NCI-H1930 (cell line): Measurements from ENCODE around the gene TBRG1.
"Not testable (repeated sequence)": the region's sequence is repeated elsewhere in the genome, so short reads cannot be mapped to it uniquely, and the experiment has no call there.

Source experiments
- DNase-seq, 2 experiments: peaks; one replicate each; lab custom pipeline; 2025; lab: John Stamatoyannopoulos, UW

Gene TBRG1, protein sequence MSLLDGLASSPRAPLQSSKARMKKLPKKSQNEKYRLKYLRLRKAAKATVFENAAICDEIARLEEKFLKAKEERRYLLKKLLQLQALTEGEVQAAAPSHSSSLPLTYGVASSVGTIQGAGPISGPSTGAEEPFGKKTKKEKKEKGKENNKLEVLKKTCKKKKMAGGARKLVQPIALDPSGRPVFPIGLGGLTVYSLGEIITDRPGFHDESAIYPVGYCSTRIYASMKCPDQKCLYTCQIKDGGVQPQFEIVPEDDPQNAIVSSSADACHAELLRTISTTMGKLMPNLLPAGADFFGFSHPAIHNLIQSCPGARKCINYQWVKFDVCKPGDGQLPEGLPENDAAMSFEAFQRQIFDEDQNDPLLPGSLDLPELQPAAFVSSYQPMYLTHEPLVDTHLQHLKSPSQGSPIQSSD

DNA sequence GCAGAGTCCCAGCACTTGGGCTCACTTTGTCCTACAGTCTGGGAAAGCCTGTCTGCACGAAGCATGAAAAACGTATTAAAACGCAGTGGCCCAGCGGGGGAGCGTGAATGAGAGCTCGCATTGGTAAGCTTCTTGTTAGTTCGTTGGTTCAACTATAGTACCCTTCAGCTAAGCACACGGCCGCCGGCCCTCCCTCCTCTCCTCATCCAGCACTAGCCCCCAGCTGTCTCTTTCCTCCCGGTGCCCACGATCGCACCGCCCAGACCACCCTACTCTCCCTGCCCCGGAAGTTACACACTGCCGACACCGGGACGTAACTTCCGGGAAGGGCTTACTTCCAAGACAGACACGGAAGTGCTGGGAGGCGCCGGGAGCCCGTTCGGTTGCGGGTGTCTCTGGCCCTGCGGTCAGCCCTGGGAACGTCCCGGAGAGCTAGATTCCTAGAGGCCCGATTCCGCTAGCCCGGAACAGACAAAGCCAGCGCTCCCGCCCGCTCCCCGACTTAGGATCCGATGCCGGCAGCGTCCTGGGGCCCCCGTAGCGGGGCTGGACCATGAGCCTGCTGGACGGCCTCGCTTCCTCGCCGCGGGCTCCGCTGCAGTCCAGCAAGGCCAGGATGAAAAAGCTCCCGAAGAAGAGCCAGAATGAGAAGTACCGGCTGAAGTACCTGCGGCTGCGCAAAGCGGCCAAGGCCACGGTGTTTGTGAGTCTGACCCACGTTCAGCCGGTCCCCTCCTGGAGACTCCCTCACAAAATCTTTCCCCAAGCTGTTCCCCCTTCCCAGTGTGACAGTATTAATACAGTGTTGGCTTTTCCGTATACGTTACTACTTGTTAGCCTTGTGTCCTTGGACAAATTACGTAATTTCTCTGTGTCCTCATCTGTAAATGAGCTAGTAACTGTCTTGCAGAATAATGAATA is at the start of gene TBRG1:
TBRG1 (plus strand) TSS at position 334 of the 921 bp plus-strand sequence; CDS start at position 554, 220 bp downstream.
- peak; percentile 72 to 86 for DNase-seq

DNA sequence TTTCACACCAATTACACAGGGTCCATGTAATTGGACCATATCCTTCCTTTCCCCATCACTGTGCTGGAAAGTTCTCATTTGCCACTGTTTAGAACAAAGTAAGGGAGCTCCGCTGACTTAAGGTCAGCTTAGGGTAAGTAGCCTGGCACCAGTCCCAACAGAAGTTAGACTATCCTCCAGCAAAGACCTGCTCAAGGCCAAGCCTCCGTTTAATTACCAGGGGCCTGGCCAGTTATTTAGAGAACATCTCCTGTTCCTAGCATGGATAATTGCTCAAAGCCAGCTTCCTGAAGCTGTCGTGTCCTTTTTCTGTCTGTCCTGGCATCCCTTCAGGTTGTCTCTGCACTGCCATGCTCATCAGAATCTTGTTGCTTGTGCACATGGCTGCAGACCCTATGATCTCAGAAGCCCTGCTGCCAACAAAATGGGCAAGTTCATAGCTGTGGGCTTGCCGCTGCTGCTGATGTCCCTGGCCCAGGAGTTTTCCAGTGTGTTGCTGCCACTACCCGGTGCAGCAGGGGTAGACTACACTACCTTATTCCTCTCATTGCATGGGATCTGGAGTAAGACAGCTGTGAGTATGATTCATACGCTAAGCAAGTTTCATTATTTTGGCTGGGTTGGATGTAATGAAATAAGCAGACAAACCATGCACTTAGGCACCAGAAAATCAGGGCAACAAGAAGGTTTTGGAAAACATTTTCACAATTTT is 44.8 kb upstream of the TBRG1 start:
- DNase-seq, result no peak

DNA sequence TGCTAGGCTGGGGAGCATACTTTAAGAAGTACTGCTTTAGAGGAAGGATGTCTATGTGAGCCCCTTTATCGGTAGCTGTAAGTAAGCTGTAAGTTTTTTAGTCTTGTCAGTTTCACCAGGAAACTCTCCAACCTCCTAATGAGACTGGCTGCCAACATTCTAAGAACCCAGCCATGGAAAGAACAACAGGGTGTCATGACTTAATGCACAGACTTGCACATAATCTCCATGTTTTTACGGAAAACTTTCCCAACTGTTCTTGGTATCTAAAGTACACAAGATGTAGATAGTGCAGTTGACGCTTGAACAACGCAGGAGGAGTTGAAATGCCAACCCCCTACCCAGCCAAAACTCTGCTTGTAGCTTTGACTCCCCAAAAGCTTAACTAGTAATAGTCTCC is 43.9 kb upstream of the TBRG1 start:
- no peak for DNase-seq

DNA sequence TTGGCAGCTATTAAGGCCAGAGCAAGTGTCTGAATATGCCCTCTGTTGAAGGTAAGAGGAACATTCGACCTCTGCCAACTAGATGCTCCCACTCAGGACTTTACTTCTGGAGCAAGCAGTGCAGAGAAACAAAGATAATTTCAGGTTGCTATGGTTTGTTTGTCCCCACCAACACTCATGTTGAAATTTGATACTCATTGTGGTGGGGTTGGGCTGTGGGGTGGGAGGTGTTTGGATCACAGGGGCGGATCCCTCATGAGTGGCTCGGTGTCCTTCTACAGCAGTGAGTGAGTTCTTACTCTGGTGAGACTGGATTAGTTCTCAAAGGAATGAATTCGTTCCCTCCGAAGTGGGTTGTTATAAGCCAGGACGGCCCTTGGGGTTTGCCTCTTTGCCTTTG is 40.8 kb upstream of the TBRG1 start:
- DNase-seq, result no peak

DNA sequence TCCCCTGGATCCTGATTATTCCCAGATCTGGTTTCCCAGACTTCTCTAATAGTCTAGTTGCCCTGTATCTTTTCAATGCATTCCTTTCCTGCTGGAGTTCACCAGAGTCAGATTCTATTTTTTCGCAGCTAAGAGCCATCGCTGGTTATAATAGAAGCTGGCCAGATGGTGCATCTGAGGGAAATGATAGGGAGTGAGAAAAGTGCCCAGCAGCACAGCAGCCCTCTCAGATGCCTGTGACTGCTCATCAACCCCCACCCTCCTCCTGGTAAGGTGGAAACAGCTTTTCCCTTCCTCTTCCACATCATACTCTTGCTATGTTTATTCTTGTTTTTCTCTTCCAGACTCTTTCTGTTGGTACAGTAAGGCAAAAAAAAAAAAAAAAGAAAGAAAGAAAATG is 40.1 kb upstream of the TBRG1 start:
- DNase-seq, result no peak

DNA sequence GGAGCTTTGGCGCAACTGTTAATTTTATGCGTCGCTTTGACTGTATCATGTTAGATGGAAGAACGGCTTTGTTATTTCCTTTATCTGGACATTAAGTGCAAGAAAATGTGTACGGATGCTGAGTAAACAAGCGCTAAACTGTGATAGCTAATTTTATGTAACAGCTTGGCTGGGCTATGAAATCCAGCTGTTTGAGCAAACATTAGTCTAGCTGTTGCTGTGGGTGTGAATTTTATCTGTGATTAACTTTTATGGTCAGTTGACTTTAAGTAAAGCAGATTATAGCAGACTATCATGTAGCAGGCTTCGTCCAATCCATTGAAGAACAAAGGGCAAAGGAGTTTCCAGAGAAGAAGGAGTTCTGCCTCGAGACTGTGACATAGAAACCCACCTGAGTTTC is 38.9 kb upstream of the TBRG1 start:
- DNase-seq, result no peak

DNA sequence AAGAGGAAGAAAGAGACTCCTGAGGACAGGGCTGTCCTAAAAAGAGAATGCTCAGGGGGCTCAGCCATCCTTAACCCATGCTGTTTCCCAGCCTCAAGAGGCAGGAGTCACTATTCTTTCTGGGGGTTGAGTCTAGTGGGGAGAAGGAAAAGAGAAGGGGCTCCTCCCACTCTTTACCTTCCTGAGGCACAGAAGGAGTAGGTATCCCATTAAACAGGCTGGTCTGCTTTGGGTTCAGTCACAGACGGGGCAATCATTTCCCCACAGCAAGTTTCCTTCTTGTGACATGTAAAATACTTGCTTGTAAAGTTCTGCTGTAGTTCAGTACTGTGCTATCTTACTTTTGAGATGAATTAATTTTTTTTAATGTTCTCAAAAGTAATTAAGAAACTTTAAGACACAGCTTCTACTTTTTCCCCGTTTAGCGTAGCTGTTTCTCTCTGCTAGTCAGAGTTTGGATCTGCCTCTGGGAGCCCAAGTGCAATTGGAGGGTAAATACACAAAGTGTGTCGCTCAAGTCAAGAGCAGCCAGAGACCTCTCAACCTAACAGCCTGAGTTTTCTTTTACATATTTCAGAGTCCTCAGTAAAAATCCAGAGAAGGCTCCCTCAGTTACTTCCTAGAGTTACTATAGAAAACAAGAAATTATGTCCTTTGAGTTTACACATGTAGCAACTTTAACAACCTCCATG is 37.8 kb upstream of the TBRG1 start:
- DNase-seq, result no peak

DNA sequence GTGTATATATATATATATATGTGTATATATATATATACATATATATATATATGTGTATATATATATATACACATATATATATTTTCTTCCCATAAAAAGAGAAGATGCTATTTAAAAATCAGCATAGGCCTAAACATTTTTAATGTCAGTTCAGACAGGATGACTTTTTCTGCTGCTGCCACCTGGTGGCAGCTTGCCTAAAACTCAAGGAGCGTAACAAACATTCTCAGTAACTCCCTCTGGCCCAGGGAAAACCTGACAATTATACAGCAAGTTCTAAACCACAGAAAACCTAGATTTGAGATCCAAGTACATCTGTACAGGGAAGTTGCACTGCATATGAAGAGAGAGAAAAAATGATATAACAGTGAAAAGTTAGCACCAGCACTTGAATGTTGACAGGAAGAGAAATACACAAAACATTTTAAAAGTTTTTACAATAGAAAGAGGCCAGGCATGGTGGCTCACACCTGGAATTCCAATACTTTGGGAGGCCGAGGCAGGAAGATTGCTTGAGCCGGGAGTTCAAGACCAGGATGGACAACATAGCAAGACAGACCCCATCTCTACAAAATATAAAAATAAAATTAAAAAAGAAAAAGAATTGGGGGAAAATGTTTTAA is 36.3 kb upstream of the TBRG1 start:
- peak in 1 of 2 experiments; percentile 52 for DNase-seq

DNA sequence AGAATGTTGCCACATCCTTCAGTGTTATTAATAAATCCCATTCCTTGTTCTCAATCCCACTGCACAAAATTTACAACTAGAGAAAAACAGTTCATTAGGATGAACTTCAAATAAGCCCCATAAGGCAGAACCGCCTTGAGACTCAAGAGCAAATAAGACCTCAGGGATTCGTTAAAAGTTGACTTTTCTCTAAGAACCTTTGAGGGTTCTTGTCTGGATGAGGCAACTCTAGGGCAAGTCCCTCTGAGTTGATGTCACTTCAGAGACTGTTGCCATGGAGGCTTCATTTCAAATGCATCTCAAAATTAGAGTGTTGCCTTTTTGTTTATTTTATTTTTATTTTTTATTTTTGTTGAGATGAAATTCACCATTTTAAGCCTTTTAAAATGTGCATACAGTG is 31.2 kb upstream of the TBRG1 start:
- DNase-seq, result no peak

DNA sequence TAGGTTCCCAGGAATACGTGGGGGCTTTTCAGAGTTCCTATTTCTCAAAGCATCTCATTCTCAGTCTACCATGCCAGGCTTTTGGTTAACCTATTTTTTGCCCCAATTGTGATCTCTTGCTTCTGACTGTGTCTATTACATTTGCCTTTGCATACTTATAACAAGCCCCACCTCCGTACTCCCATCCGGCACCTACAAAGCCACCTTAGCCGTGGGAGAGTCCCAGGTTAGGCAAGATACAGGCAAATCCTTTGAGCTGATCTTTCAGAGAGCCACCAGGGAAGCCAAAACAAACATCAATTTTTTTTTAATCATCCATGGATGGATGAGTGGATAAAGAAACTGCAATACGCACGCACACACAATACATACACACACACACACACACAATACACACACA is 30.0 kb upstream of the TBRG1 start:
- no peak for DNase-seq

DNA sequence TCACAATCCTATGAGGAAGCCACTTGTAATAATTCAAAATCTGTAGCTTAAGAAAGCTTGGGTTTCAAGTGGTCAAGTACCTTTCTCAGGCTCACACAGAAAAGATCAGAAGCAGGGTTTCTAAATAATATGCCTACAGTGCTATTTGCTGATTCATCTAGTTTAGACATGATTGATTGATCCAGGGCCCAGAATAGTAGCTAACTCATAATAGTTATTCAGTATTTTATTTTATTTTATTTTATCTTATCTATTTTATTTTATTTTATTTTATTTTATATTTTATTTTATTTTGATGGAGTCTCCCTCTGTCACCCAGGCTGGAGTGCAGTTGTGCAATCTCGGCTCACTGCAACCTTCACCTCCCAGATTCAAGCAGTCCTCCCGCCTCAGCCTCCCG is 27.4 kb upstream of the TBRG1 start:
- no peak for DNase-seq

DNA sequence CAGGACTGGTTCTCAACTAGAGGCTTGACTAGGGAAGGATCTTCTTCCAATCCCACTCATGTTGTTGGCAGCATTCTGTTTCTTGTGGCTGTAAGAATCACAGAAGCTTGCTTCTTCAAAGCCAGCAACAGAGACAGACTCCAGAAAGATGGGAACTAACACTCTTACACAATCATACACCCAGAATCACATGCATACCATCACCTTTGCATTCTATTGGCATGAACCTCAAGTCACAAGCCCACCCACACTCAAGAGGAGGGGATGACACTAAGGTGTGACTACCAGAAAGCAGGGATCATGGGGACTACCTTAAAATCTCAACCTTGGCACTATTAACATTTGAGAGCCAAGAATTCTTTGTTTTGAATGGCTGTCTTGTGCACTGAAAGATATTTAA is 25.0 kb upstream of the TBRG1 start:
- no peak for DNase-seq

DNA sequence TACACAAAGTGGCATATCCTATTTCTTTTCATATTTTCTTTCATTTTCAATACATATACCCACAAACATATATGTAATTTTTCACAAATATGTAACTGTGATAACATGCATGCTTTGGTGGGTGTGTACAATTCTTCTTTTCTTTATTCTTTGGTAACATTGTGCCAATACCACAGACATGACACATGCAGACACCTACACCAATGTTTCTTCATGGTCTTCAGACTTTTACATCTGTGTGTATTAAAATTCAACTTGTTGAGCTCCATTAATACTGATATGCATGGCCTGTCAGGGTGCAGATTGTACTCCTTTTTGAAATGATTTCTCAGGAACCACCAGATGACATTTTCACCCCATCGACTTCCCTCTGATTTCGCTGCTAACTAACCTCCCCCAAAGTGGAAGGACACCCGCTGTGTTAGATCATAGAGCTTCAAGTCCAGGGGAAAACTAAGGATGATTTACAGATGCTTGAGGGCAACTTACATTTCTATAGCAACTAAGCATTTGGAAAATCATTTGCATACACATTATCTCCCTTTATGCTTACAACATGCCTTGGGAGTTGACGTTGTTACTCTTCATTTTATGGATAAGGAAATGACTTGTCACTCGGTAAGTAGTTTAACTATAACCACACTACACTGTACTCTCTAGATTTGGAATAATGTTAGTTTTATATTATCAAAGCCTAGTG is 21.9 kb upstream of the TBRG1 start:
- no peak for DNase-seq

DNA sequence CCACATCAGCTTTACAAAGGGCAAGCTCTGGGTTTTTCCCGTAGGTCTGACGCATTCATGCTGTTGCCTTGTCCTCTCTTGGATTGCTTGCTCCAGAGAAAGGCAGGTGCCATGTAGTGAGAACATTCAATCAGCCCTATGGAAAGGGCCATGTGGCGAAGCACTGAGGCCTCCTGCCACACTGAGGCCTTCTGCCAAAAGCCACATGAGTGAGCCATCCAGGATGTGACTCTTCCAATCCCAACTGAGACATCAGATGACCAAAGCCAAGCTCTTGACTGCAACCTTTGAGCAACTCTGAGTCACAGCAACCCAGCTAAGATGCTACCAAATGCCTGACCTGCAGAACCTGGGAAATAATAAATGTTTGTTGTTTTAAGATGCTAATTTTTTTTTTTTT is 20.5 kb upstream of the TBRG1 start:
- no peak for DNase-seq

DNA sequence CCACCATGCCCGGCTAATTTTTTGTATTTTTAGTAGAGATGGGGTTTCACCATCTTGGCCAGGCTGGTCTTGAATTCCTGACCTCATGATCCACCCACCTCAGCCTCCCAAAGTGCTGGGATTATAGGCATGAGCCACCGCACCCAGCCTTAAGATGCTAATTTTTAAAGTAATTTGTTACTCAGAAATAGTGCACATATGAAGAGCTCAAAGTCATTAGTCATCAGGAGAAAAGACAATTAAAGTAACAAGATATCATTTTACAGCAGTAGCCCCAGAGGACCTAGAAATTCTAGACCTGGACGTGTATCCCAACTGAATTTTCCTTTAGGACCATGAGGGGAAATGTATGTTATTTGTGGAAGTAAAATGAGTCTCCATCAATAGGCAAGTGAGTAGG is 19.9 kb upstream of the TBRG1 start:
- not testable (repeated sequence) for DNase-seq

DNA sequence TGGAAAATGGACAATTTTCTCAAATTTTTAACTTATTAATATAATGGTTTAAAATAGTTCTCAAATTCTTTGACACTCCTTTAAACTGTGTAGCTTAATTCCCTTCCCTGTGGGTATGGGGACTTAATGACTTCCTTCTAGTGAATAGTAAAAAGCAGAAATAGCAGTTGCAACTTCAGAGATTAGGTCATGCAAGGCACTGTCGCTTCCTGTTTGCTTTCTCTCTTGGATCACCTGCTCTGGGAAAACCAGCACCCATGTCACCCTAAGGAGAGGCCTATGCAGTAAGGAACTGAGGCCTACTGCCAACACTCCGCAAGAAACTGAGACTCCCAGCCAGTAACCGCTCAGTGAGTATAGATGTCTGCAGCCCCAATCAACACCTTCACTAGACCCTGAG is 16.9 kb upstream of the TBRG1 start:
- no peak for DNase-seq

DNA sequence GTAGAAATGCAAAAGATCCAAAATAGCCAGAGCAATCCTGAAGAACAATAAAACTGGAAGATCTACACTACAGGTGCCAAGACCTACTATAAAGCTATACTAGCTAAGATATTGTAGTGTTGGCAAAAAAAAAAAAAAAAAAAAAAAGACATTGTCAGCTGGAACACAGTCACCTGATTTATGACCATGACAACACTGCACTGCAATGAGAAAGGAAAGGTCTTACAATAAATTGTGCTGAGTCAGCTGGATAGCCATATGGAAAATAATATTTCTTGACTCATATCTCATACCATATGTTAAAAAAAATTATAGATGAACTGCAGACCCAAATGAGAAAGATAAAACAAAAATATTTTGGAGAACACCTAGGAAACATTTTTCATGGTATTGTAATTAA is 14.5 kb upstream of the TBRG1 start:
- no peak for DNase-seq

DNA sequence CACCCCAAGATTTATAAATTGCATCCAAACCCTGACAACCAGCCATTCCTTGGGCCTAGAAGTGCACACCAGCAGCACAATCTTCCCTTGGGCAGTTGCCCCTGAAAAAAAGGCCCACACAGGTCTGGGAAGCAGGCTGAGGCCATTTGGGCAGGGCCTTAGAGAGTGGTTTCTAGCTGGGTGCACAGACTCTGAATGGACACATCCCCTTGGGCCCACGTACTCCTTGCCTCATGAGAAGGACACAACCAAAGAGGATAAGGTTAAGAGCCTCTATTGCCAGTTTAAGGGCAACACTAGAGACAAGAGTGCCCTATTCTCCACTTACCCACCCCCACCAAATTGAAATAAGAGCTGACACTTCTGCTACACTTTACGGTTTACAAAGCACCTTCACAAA is 12.4 kb upstream of the TBRG1 start:
- no peak for DNase-seq

DNA sequence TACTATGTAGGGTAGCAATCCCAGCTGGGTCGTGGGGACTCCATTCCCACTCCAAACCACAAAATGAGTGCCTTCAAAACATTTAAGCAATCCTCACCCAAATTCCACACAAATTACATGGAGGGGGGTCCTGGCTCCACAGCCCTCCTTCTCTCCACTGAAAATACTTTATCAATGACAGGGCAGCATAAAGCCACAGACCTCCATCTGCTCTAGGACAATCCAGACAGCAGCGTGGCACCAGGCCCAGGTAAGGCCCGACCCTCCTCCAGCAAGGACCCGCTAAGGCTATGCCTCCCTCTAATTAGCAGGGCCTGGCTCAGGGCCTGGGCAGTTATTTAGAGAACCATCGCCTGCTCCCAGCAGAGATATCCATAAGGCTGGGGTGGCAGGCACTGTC is 11.6 kb upstream of the TBRG1 start, which contains the start of gene PANX3:
PANX3 (plus strand) TSS at position 365 of the 400 bp plus-strand sequence. CDS start 129 bp downstream, outside the sequence.
- DNase-seq, result no peak

DNA sequence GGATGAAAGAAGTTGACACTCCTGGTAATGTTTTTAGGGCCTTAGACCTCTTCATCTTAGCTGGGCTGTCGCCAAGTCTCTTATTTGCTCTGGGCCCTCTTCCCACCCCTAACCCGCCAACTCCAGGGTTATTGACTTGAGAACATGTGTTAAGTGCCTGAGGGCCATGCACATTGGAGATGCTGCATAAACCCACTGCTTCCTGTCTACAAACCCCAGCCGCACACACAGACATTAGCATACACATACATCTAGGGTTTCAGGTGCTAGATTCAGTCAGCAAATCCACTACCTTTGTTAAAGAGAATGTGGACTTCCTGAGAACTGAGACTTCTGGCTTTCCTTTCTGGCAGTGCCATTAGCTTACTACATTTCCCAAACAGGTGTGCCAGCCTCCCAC is 10.6 kb upstream of the TBRG1 start:
- no peak for DNase-seq
